Measurements from ENCODE around the gene PDCD1.
"Not testable (repeated sequence)": the region's sequence is repeated elsewhere in the genome, so short reads cannot be mapped to it uniquely, and the experiment has no call there.

The PDCD1 gene
- 4.9 reads per million, percentile 19 among the genes with 10 or more reads in this experiment for total RNA-seq

DNA sequence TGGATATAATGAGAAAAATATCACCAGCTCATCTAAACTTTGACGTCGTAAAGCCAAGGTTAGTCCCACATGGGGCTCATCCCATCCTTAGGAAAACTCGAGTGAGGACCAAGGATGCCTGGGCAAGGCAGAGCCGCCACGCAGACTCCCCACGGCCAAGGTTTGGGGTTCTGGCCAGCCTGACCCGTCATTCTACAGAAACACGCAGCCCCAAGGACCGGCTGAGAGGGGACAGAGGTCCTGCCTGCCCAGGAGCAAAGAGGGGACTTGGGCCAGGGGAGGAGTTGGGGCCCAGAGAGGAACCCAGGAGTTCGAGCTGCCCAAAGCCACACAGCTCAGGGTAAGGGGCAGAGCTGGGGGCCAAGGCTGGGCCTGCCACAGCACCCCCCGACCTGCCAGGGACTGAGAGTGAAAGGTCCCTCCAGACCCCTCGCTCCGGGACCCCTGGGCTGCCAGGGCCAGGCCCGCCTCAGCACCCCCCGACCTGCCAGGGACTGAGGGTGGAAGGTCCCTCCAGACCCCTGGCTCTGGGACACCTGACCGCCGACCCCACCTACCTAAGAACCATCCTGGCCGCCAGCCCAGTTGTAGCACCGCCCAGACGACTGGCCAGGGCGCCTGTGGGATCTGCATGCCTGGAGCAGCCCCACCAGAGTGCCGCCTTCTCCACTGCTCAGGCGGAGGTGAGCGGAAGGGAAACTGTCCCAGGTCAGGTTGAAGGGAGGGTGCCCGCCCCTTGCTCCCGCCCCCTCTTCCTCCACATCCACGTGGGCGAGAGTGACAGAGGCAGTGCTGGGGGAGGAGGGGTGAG, at the start of gene PDCD1:
PDCD1 (minus strand) TSS at position 689 of the 811 bp plus-strand sequence; CDS start at position 633, 56 bp downstream.
- no peak for DNase-seq

DNA sequence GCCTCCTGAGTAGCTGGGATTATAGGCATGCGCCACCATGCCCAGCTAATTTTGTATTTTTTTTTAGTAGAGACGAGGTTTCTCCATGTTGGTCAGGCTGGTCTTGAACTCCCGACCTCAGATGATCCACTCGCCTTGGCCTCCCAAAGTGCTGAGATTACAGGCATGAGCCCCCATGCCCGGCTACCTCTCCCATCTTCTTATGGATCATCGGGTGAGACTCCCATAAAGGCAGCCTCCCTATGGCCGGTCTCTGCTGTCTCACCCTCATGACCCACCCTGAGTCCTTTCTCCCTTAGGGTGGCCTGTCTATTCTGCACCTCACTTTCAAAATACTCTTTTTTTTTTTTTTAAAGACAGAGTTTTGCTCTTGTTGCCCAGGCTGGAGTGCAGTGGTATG, 49.1 kb upstream of the PDCD1 start:
- DNase-seq: not testable (repeated sequence)

DNA sequence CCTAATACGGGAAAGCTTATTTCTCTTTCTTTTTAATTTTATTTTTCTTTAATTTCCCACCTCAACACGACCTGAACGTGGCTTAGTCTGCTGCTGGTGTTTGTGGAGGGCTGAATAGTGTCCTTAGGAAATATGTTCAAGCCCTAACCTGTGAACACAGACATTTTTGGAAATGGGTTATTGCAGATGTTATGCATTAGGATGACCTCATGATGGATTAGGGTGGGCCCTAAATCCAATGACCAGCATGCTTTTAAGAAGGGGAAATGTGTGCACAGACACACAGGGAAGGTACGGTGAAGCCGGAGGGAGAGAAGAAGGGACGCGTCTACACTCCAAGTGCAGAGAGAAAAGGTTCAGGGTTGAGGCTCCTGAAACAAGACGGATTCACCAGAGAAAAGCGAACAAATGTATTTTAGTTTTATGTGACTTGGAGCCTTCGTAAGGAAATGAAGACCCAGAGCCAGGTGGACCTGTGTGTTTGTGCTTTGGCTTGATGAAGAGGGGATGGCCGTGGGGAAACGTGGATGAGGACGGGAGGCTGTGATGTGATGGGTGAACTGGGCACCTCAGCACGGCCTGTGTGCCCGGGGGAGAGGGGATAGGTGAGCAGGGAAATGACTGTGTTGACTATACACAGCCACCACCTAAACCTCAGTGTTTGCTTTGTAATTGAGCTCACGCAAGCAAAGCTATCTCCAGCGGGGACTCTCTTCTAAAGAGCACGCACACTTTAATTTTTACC, 48.3 kb upstream of the PDCD1 start:
- no peak for DNase-seq

DNA sequence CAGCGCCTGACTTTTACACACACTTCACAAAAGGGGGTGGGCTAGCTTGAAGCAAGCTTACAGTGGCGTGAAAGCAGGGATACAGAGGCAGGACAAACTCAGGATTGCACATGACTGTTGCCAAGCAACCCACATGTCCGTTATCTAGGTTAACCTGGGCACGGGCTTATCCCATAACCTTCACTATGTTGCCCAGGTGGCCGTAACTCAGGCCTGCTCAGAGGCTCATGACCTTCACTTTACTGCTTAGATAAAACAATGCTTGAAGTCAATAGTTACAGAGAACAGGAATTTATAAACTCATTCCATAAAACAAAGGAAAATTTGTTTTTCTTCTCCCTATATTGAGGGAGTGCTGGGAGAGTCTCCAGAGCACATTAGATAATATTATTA, 47.7 kb upstream of the PDCD1 start:
- not testable (repeated sequence) for DNase-seq

DNA sequence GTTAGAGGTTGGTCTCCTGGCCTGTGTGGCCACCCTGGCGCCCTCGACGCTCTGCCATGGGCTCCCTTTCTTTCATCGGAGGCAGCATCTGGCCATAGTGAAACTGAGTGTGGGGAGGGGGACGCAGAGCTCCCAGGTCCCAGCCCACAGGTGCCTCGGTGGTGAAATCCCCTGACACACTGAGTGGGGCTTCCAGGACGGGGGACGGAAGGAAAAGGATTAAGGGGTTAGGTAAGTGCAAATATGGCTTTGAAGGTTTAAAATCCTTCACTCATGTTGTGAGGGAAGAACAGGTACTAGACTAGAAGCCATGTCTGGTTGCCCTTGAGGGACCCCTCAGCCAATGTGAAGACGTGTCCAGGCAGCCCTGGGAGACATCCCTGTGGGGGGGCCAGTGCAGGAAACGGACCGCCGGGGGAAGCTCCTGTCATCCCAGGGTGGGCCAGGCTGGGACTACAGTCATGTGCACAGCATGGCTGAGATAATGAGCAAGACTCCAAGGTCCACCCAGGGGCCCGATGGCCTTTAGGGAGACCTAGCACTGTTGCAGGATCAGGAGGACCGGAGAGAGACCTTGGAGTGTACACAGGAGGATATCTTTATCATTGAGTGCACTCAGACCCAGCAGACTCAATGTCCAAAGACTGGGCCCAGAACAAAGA, 47.2 kb upstream of the PDCD1 start:
- no peak for DNase-seq

DNA sequence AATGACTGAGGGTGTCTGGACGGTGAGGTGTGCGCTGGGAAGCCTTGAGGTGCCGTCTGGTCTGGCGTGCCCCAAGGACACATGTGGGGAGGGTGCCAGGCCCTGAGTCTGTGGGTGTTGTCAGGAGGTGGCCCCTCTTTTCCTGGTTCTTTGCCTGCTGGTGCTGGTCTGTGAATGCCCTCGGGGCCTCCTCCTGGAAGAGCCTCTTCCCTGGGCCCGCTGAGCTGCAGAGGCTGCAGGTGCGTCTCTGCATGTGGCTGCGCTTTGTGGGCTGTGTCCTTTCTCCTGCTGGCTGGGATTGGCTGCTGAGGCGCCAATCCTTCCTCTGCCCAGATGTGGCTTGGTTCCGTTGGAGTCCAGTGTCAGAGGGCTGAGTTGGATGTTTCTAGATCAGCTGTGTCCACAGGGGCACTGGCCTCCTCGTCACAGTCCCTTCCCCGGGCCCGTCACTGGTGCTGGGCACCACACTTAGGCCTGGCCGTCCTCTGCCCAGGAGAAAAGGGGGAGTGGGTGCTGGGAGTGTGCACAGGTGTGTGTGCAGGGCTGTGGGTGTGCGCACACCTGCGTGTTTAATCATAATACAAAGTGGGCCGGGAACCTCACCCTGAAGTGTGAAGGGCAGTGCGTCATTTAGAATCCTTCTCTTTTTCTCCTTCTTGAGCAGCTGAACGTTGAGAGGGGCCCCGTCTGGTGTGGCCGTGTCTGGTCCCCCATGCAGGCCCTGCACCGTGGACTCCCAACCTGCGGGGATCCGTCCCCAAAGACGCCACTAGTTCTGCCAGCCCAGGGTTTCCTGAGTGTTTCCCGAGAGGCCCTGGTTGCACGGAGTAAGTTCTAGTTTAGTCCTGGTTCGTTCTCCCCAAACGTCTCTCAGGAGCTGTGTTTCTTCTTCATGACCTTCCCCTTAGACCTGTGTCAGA, 46.4 kb upstream of the PDCD1 start:
- DNase-seq: no peak

DNA sequence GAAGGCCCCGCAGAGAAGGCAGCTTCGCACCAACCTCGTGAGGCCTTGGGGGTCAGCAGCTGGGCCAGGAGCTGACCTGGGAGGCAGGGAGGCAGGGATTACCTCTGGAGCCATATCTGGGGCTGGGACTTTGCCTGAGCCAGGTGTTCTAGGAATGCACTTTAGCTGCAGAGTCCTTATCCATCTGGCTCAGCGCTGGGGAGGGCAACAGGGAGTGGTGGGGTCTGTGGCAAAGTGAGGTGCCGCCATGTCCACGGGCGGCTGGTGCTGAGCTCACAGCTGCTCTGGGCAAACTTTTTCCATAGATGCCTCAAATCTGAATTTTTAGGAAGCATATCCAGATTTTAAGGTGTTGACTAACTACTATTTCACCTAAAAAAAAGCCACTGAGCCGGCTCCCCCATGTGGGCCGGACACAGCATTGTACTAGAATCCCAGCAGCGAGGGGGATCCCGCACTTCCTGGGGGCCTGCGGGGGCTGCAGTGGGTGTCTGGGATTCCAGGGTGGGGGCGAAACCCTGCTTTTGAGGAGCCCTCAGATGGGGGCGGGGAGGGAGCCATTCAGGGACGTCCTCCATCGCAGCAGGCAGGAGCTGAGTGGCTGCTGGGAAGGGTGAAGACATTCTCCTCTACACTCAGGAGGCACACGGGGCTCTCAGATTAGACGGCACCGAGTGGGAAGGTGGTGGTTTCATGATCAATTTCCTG, 45.5 kb upstream of the PDCD1 start:
- DNase-seq: no peak

DNA sequence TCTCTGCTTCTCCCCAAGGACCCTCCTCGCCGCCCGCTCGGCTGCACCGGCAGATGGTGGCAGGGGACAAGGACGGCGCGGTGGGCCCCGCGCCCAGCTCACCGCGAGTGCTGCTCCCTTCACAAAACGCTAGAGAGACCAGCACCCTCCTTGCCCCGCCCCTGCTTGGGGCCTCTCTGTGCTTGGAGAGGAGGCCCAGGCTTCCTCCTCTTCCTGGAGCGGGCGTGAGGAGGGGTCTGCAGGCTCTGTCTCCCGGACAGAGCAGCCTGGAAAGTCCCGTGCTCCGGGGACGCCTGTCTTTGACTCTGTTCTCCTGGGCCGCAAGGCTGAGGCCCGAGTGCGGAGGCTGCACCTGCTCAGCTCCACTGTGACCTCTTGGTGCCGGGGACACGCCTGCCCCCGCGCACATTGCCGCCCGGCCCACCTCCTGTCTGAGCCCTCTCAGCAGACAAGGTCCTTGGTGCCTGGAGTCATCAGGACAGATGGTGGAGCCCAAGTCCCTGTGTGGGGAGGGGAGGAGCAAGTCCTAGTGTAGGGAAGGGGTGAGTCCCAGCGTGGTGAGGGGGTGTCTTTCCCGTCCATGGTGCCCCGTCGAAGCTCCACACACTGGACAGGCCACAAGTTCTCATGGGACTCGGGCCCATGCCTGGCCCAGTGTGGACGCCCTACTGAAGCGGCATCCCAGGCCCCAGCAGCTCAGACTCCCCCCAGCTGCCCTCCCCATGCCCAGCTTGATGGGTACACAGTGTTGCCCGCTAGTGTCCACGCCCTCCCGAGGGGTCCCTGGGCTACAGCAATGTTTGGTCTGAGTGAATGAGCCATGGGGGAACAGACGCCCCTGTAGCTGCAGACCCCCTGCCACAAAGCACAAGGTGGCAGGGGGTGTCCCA, 44.7 kb upstream of the PDCD1 start:
- DNase-seq: no peak

DNA sequence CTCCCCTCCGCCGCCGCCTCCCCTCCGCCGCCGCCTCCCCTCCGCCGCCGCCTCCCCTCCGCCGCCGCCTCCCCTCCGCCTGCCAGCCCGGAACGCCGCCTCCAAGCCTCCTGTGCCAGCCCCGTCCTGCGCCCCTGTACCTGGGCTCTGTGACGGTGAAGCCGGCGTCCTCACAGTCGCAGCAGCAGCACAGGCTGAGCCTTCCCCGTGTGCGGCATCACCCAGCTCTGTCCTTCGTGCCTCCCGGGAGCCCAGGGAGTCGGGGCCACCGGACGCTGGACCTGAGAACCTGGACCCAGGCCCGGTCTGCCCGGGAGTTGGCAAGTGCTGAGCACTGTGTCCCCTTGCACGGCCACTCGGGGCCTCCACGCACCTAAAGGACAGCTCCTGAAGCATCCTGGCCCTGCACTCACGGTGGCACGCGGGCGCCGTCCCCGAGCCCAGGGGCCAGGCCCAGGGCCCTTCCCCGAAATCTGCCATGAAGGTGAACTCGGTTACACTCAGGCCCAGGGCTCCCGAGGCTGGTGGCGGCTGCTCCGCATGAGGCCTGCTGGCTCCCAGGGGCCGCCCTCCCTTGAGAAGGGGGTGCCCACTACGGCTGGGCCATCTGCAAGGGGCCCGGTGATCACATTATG, 43.8 kb upstream of the PDCD1 start:
- DNase-seq: no peak

DNA sequence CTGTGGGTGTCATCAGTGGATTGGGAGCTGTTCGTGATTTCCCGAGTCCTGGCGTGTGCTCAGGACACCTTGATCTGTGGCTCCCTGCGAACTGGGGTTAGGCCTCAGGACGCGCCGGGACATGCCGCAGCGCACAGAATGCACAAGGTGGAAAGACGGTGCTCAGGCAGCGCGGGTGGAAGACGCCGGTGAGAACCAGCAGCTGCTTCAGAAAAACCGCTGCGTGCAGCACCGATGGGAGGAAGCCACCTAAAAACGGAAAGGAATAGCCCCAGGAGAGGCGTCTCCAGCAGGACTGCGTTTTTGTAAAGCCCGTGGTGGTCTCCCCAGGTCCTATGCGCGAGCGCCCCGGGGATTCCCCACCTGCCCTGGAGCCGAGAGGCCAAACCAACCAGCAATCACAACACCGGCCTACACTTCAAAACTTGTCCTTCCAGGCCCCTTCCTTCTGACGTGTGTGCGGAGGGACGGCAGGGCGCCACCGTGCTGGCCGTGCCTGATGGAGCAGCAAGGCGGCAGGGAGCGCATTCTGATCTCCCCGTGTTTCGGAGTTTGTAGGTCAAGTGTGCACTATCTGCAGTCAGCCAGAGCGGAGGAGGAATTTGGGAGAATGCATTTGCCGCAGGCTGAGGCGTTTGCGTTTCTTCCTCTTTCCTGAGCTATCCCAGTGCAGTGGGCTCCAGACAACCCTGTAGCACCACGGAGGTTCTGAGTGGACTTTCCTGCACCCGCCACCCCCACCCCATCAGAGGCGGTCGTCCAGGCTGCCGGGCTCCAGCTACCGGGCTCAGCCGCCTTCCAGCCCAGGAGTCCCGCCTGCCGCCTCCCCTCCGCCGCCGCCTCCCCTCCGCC, 43.0 kb upstream of the PDCD1 start:
- no peak for DNase-seq

DNA sequence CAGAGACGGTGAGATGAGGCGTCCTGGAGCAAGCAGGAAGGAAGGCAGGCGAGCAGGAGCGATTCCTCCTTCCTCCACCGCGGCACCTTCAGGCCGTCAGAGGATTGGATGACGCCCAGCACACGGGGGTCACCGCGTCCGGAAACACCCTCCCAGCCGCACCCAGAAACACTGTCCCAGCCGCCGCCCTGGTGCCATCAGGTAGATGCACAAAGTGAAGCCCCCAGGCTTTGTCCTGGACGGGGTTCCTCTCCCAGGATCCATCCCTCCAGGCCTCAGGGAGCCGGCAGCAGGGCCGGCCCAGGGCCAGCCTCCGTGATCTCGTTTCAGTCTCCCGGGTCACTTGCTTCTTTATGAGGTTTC, 42.3 kb upstream of the PDCD1 start:
- DNase-seq: no peak

DNA sequence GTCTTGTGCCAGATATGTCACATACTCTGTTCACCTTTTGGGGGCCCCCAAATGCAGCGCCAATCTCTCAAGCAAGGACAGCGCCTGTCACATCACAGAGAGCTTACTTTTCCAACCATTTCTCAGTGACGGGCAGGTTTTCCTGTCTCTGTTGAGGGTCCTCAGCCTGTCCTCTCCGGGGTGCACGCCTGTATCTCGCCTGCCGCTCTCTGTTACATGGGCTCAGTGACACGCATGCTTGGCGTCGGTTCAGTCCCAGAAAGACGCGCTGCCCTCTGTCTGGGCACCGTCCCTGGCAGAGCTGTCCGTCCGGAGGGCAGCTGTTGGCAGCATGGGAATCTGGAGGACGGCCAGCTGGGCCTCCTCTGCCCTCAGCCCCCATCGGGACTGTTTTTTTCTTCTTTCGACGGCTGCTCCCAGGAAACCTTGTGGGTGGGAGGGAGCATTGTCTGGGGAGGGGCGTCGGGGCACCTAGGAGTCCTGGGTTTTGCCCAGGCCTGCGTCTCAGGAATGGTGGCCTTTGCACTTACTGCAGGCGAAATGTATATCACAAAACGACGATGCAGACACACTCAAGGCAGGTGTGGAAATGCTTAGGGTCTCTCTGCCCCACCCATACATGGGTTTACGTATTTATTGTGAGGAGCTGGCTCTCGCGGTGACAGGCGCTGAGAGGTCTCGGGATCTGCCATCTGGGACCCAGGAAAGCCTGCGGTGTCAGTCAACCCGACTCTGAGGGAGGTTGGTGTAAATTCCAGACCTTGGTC, 41.7 kb upstream of the PDCD1 start:
- DNase-seq: no peak

DNA sequence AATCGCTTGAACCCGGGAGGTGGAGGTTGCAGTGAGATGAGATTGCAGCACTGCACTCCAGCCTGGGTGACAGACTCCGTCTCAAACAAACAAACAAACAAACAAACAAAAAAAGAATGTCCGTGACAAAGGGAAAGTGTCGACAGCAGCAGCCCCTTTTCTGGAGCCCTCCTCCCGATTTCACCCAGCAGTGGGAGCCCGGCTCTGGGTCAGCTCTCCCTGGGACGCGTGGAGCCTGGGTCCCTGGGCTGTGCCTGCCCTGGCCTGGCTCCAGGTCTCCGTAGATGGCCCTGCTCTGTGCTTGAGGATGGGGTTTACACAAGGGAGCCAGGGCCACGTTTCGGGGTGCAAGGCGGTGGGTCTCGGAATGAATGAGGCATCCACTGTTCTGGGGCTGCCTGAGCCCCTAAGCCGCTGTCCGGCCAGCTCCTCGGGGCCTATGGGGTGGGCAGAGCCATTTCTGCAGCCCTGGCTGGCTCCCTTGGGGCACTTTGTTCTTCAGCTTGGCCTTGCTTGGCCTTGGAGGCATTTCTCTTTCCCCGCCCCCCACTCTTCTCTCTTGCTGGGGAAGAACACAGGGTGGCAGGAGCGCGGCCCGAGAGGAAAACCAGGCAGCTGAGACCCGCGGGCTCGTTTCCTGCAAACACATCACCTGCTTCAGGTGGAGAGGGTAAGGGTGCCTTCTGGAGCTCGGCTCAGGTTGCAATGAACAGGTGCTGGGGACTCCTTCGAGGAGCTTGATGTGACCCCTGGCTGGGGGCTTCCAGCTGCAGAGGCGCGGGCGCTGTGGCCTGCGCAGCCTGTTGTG, 40.0 kb upstream of the PDCD1 start:
- DNase-seq: no peak

DNA sequence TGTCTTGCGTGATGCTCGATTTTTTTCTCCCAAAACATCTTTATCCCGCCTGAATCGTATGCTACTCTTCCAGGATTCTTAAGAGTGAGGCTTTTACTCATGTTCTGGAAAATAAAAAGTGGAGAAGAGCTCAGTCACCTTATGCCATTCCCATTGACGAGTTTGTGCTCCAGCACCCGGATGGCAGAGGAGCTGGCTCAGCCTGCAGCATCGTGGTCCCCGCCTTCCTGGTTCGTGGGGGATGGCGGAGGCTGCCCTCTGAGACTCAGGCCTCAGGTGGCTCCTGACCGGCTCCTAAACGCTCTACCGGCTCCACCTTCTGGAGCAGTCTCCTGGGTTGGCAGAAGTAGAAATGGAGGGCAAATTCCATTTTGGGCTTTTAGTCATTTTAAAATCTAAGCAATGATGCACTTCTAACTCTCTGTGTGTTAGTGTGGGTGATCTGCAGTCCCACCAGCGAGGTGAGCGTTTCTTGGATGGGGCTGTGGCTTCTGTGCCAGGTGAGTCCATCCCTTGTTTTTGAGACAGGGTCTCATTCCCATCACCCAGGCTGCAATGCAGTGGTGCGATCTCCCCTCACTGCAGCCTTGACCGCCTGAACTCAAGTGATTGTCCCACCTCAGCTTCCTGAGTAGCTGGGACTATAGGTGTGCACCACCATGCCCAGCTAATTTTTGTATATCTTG, 38.7 kb upstream of the PDCD1 start:
- no peak for DNase-seq

DNA sequence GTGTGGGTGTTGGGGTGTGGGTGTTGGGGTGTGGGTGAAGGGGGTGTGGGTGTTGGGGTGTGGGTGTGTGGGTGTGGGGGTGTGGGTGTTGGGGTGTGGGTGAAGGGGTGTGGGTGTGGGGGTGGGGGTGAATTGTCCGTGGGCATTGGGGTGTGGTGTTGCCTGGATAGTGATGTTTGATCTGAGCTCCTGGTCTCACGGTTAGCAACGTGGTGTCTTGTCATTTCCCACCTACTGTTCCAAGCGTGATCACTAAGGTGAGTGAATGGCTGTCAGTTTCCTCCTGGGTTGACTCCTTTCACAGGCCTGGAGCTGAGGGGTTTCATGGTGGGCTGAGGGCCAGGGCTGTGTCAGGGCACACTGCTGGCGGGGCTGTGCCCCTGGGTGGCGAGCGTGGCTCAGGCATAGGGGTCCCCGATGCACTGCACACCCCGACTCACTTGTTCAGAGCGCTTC, 38.1 kb upstream of the PDCD1 start:
- DNase-seq: no peak

DNA sequence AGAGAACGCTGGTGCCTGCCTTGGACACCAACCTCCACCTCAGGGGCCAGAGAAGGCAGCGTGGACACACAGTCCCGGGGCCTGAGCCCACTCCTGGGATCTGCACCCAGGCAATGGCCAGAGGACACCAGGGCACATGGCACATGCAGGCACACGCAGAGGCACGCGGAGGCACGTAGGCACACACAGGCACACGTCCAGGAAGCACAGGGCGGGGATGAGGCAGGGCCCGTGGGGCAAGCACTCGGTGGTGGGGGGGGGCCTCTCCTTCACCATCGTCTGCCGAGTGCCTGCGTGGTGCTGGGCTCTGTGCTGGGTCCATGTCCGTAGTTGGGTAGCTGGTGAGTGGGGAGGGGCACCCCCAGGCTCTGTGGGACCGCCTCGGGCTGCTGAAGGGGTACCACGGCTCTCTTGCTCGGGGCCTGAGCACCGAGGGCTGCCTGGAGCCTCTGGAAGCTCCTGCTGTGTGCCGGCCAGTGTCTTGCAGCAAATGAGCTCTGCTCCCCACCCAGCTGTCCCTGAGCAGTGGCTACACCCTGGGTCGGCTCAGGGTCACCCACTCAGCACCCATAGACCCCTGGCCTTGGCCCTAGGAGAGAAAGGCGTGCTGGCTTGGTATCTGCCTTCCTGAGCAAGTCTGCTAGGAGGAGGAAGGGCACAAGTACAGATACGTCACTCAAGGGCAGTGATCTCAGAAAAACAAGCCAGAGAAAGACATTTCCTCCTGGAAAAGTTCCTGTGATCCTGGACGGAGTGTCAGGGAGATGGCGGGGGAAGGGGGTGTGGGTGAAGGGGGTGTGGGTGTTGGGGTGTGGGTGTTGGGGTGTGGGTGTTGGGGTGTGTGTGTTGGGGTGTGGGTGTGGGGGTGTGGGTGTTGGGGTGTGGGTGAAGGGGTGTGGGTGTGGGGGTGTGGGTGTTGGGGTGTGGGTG, 37.3 kb upstream of the PDCD1 start:
- DNase-seq: no peak
